SK-N-MC (cell line): ENCODE results near the gene SLC30A7.

Source experiments
- DNase-seq: peaks from one replicate; pipeline ENCODE4 v3.0.0-alpha.2; 2011; ENCODE audit warnings: low read depth, low spot score
- H3K27ac ChIP-seq: fragments of 200-600 bp; sonication (generic); 2 replicates; pipeline ENCODE4 v1.5.1; 2016; ENCODE audit warnings: mixed run types
- H3K36me3 ChIP-seq: fragments of 200-600 bp; sonication (generic); 2 replicates; pipeline ENCODE4 v1.6.1; 2017; ENCODE audit warnings: antibody characterized with exemption, low read length, mixed read lengths; ENCODE audit not compliant: insufficient read depth
- H3K4me3 ChIP-seq: fragments of 200-600 bp; sonication (generic); 2 replicates; pipeline ENCODE4 v1.5.1; 2016
- H3K9ac ChIP-seq: fragments of 200-600 bp; sonication (generic); 2 replicates; pipeline ENCODE4 v1.8.0; 2017; ENCODE audit warnings: mixed run types, mixed read lengths; ENCODE audit not compliant: insufficient read length
- H3K9me3 ChIP-seq: fragments of 200-600 bp; sonication (generic); 2 replicates; pipeline ENCODE4 v1.6.1; 2017; ENCODE audit warnings: low read depth, mild to moderate bottlenecking, antibody characterized with exemption, low read length, moderate library complexity, mixed read lengths
- EZH2 ChIP-seq: fragments of 200-600 bp; sonication (generic); IDR thresholded peaks from one replicate; pipeline ENCODE4 v1.6.1; 2017; ENCODE audit warnings: antibody characterized with exemption
- FOXP2 ChIP-seq: optimal IDR thresholded peaks from 2 replicates; pipeline ENCODE3; 2011; ENCODE audit warnings: mild to moderate bottlenecking, moderate library complexity; ENCODE audit not compliant: insufficient read depth; ENCODE audit errors: extremely low read length, control extremely low read depth
- POLR2AphosphoS5 ChIP-seq: IDR thresholded peaks from 2 replicates; pipeline ENCODE4 v1.6.1; 2012; ENCODE audit warnings: mild to moderate bottlenecking, low read depth, low read length, borderline replicate concordance

SLC30A7 gene

GRCh38 chr1:100998426-100998825 is 102.5 kb downstream of the SLC30A7 start:
- Histone ChIP-seq H3K9ac (no peak overlapping the region), H3K27ac (no peak overlapping the region), H3K36me3 (peaks cover 52% of the 10 kb centered on the region), H3K4me3 (no peak overlapping the region), H3K9me3 (no peaks in the 10 kb centered on the region)
- TF ChIP-seq FOXP2, result no peak
- DNase-seq, result no peak

GRCh38 chr1:101000131-101000873 is 104.4 kb downstream of the SLC30A7 start:
- no peak overlapping the region for H3K9ac ChIP-seq
- H3K36me3 ChIP-seq, result peaks cover 57% of the 10 kb centered on the region
- H3K4me3 ChIP-seq, result no peak overlapping the region
- no peak overlapping the region for H3K27ac ChIP-seq
- DNase-seq, result no peak
- TF ChIP-seq EZH2 (no peak), FOXP2 (no peak), POLR2AphosphoS5 (no peak)
- no peaks in the 10 kb centered on the region for H3K9me3 ChIP-seq

- Histone ChIP-seq H3K4me3 (no peak overlapping the region), H3K27ac (no peak overlapping the region), H3K9me3 (no peaks in the 10 kb centered on the region), H3K9ac (no peak overlapping the region), H3K36me3 (peaks cover 55% of the 10 kb centered on the region)
- TF ChIP-seq POLR2AphosphoS5 (no peak), EZH2 (no peak), FOXP2 (no peak)
- no peak for DNase-seq
Observed at GRCh38 chr1:101002551-101002950, 106.7 kb downstream of the SLC30A7 start.

GRCh38 chr1:101003012-101003650 is 107.2 kb downstream of the SLC30A7 start:
- Histone ChIP-seq H3K4me3 (no peak overlapping the region), H3K36me3 (peaks cover 51% of the 10 kb centered on the region), H3K27ac (no peak overlapping the region), H3K9ac (no peak overlapping the region), H3K9me3 (no peaks in the 10 kb centered on the region)
- DNase-seq, result no peak
- no peak for TF ChIP-seq FOXP2
- no peak for TF ChIP-seq POLR2AphosphoS5
- TF ChIP-seq EZH2, result no peak

GRCh38 chr1:101004061-101004460 is 108.2 kb downstream of the SLC30A7 start:
- Histone ChIP-seq H3K9me3 (no peaks in the 10 kb centered on the region), H3K9ac (no peak overlapping the region), H3K4me3 (no peak overlapping the region), H3K36me3 (peaks cover 47% of the 10 kb centered on the region), H3K27ac (no peak overlapping the region)
- TF ChIP-seq FOXP2 (no peak), EZH2 (no peak), POLR2AphosphoS5 (no peak)
- no peak for DNase-seq

- TF ChIP-seq FOXP2 (no peak), POLR2AphosphoS5 (no peak), EZH2 (no peak)
- Histone ChIP-seq H3K9me3 (no peaks in the 10 kb centered on the region), H3K36me3 (peaks cover 45% of the 10 kb centered on the region), H3K9ac (no peak overlapping the region), H3K27ac (no peak overlapping the region), H3K4me3 (no peak overlapping the region)
- no peak for DNase-seq
Observed at GRCh38 chr1:101004670-101005069, 108.8 kb downstream of the SLC30A7 start.

GRCh38 chr1:101005183-101005582 is 109.3 kb downstream of the SLC30A7 start:
- no peak for DNase-seq
- Histone ChIP-seq H3K9ac (no peak overlapping the region), H3K9me3 (no peaks in the 10 kb centered on the region), H3K27ac (no peak overlapping the region), H3K4me3 (no peak overlapping the region), H3K36me3 (peaks cover 47% of the 10 kb centered on the region)
- TF ChIP-seq EZH2, result no peak
- no peak for TF ChIP-seq FOXP2
- no peak for TF ChIP-seq POLR2AphosphoS5

- Histone ChIP-seq H3K9me3 (no peaks in the 10 kb centered on the region), H3K36me3 (peaks cover 47% of the 10 kb centered on the region), H3K4me3 (no peak overlapping the region), H3K9ac (no peak overlapping the region), H3K27ac (no peak overlapping the region)
- DNase-seq, result no peak
- TF ChIP-seq EZH2, result no peak
Observed at GRCh38 chr1:101005871-101006270, 110.0 kb downstream of the SLC30A7 start.

- TF ChIP-seq POLR2AphosphoS5, result no peak
- TF ChIP-seq FOXP2, result no peak
- TF ChIP-seq EZH2, result no peak
- no peak overlapping the region for H3K9ac ChIP-seq
- peaks cover 46% of the 10 kb centered on the region for H3K36me3 ChIP-seq
- no peak overlapping the region for H3K4me3 ChIP-seq
- no peak overlapping the region for H3K27ac ChIP-seq
- H3K9me3 ChIP-seq, result no peaks in the 10 kb centered on the region
- DNase-seq, result no peak
Observed at GRCh38 chr1:101006553-101006952, 110.7 kb downstream of the SLC30A7 start.
